GM18499 (cell line): ENCODE data around the gene GAPDH.
A peak's percentile ranks its signal among the peaks of the same experiment; 100 is the strongest.
"Not testable (repeated sequence)": the region's sequence is repeated elsewhere in the genome, so short reads cannot be mapped to it uniquely, and the experiment has no call there.

ENCODE experiments used
- ATAC-seq: cut with Tn5 transposase; IDR thresholded peaks from one replicate; pipeline ENCODE4 v1.9.1; 2021; ENCODE audit warnings: moderate number of reproducible peaks; ENCODE audit not compliant: insufficient read depth, unreplicated experiment

GAPDH gene

GRCh38 chr12:6533923-6534694 lies at the start of gene GAPDH:
GAPDH (plus strand) TSS chr12:6534517; CDS start chr12:6534833, 316 bp downstream.
- ATAC-seq = peak; percentile 38

- no peak for ATAC-seq
These were observed 46.1 kb upstream of the GAPDH start for GRCh38 chr12:6488240-6488639.

GRCh38 chr12:6489449-6489848 lies 44.9 kb upstream of the GAPDH start:
- no peak for ATAC-seq

DNA sequence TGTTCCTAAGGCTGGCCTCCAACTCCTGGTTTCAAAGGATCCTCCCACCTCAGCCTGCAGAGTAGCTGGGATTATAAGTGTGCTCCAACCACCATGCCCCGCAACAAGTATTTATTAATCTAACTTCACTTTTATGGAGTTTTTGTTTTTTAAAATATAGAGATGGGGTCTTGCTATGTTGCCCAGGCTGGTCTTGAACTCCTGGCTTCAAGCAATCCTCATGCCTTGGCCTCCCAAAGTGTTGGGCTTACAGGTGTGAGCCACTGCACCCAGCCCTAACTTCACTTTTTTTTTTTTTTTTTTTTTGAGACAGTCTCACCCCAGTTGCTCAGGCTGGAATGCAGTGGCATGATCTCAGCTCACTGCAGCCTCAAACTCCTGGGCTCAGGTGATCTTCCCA lies 43.6 kb upstream of the GAPDH start:
- not testable (repeated sequence) for ATAC-seq

DNA sequence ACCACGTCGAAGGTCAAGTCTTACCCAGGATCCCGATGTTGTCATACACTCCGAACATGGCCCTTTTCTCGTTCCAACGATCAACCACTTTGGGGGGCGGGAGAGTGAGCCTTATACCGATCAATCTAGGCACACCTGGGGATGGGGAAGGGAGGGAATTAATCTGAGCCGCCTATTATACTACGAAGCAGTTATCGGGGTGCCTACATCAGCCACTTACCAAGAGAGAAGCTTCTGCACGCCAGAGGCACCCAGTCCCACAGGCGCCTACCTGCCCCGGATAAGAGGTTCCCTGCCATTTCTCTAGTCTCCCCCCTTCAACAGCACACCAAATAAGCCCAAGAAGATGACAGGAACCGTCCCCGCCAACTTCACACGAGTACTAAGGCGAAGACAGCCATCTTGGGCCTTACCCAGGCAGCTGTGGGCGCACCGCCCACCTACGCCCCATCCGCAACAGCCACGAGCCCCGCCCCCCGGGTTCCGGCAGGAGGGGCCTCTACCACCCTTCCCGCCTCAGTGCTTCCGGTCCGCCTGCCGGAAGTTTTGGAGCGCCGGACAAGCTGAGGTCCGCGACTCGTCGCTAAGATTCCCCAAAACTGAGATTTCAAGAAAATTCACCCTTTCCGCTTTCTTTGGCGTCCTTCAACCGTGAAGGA lies 41.4 kb upstream of the GAPDH start, which contains the start of gene MRPL51:
TSS of gene MRPL51 (minus strand) at position 425 of the 659 bp plus-strand sequence. CDS start at position 299, 126 bp downstream.
- peak; percentile 50 for ATAC-seq

GRCh38 chr12:6493497-6494257 lies 40.6 kb upstream of the GAPDH start, which contains the start of gene NCAPD2:
NCAPD2 (plus strand) TSS chr12:6494102; CDS start chr12:6495099, 997 bp downstream.
- ATAC-seq = peak; percentile 54

- ATAC-seq = no peak
These were observed 40.0 kb upstream of the GAPDH start for GRCh38 chr12:6494258-6494743.

GRCh38 chr12:6494968-6495367 lies 39.3 kb upstream of the GAPDH start:
- no peak for ATAC-seq

- not testable (repeated sequence) for ATAC-seq
These were observed 37.0 kb upstream of the GAPDH start for GRCh38 chr12:6497291-6497690.

DNA sequence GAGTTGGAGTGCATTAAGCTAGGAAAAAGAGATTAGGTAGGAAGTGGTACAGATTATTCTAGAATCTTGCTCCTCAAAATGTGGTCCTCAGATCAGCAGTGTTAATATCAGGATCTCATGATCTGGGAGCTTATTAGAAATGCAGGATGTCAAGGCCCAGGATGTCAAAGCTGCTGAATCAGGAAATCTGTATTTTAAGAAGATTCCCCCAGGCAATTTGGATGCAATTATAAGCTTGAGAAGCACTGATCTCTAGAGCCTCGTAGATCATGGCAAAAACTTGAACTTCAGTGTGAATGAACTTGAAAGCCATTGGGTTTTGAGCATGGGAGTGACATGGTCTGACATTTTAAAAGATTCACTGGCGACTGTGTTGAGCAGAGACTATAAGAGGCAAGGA lies 33.9 kb upstream of the GAPDH start:
- no peak for ATAC-seq

- no peak for ATAC-seq
These were observed 27.0 kb upstream of the GAPDH start for GRCh38 chr12:6507102-6507998.

GRCh38 chr12:6508087-6508486 lies 26.2 kb upstream of the GAPDH start:
- no peak for ATAC-seq

DNA sequence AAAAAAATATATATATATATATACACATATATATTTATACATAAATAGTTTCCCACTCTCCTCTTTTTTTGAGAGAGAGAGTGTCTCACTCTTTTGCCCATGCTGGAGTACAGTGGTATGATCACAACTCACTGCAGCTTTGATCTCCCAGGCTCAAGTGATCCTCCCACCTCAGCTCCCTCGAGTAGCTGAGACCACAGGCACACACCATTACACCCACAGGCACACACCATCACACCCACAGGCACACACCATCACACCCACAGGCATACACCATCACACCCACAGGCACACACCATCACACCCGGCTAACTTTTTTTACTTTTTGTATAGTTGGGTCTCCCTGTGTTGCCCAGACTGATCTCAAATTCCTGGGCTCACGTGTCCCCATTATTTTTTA lies 14.1 kb upstream of the GAPDH start:
- ATAC-seq = no peak

- no peak for ATAC-seq
These were observed 12.1 kb upstream of the GAPDH start for GRCh38 chr12:6522193-6522592.

DNA sequence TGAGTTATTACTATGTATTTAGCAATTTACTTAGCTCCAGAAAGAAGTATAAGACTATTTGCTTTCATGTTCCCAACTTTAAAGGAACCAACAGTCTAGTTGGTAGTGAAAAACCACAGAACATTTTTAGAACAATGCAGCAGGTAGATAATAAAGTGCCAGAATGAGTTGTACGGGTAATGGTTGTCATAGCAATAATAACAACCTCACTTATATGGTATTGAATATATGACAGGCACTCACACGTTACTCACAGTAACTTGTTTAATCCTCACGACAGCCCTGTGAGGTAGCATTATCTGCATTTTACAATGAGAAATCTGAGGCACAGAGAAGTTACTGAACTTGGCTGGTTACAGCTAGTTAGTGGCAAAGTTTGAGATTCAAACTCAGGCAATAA lies 10.6 kb upstream of the GAPDH start:
- no peak for ATAC-seq

DNA sequence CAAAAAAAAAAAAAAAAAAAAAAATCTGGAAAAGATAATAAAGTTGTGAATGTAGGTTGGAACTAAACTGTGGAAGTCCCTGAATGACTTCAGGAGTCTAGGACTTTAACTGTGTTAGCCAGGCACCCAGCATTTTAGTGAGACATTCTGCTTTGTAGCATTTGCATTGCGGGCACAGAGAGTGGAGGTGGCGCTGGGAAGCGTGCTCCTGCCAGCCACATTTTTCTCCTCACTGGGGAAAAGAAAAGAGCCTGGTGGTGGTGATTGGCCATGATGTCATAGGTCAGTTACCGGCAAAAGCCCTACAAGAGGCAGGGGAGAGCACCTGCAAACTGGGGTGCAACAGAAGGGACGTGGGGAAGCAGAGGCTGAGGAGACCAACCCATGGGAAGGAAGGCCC lies 9.7 kb upstream of the GAPDH start:
- ATAC-seq = no peak

DNA sequence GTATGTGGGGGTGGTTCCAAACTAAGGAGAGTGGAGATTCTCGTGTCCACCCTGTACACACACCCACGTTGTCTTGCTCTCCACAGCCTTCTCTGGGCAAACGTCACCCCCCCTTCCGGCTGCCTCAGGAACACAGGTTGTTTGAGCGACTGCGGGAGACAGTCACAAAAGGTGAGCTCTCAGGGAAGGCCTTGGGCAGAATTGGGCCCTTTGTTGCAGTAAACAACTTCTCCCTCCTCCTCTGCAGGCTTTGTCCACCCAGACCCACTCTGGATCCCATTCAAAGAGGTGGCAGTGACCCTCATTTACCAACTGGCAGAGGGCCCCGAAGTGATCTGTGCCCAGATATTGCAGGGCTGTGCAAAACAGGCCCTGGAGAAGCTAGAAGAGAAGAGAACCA lies 8.1 kb upstream of the GAPDH start:
- no peak for ATAC-seq

- no peak for ATAC-seq
These were observed 7.4 kb upstream of the GAPDH start for GRCh38 chr12:6526766-6527525.

- ATAC-seq = no peak
These were observed 6.6 kb upstream of the GAPDH start for GRCh38 chr12:6527711-6528110.
